Neural cell (in vitro differentiated cells): ENCODE results near the gene RGS3. TPM values are rescaled to one million over a fixed set of nuclear protein-coding genes. Genes with fewer than 3 reads are reported as not detected.

Experiments
- H2AFZ ChIP-seq: fragments of 200-600, 300-800 bp; sonication (generic), shearing (Covaris generic); 2 replicates; pipeline ENCODE4 v1.6.0; 2014; ENCODE audit warnings: low read depth, mild to moderate bottlenecking, antibody characterized with exemption, low read length, moderate library complexity
- H3F3A ChIP-seq: fragments of 200-600 bp; shearing (Covaris generic); 2 replicates; pipeline ENCODE4 v1.6.1; 2016; ENCODE audit warnings: mild to moderate bottlenecking, moderate library complexity, mixed read lengths, antibody characterized with exemption, low read length; ENCODE audit not compliant: insufficient read depth, poor library complexity, severe bottlenecking
- H3K27ac ChIP-seq: fragments of 200-600, 300-800 bp; sonication (generic), shearing (Covaris generic); 2 replicates; pipeline ENCODE4 v1.5.1; 2014; ENCODE audit warnings: mild to moderate bottlenecking, low read length, moderate library complexity
- H3K27me3 ChIP-seq: fragments of 300-800, 200-600 bp; sonication (generic), shearing (Covaris generic); 2 replicates; pipeline ENCODE4 v1.6.0; 2014; ENCODE audit warnings: mild to moderate bottlenecking, low read depth, low read length, moderate library complexity; ENCODE audit not compliant: insufficient read depth
- H3K36me3 ChIP-seq: fragments of 300-800, 200-600 bp; sonication (generic), shearing (Covaris generic); 2 replicates; pipeline ENCODE4 v1.5.1; 2014; ENCODE audit warnings: mild to moderate bottlenecking, antibody characterized with exemption, low read length, moderate library complexity; ENCODE audit not compliant: insufficient read depth
- H3K4me2 ChIP-seq: fragments of 300-800, 200-600 bp; sonication (generic), shearing (Covaris generic); 2 replicates; pipeline ENCODE4 v1.6.0; 2014; ENCODE audit warnings: mild to moderate bottlenecking, low read length
- H3K4me3 ChIP-seq: fragments of 300-800, 200-600 bp; sonication (generic), shearing (Covaris generic); 2 replicates; pipeline ENCODE4 v1.5.1; 2014; ENCODE audit warnings: mild to moderate bottlenecking, low read length, moderate library complexity
- H3K79me2 ChIP-seq: fragments of 200-600 bp; shearing (Covaris generic); replicated peaks from 2 replicates; pipeline ENCODE4 v1.6.0; 2014; ENCODE audit warnings: mild to moderate bottlenecking, low read length, moderate library complexity; ENCODE audit not compliant: insufficient read depth
- H3K9ac ChIP-seq: fragments of 300-800, 200-600 bp; sonication (generic), shearing (Covaris generic); 2 replicates; pipeline ENCODE4 v1.6.1; 2016; ENCODE audit warnings: mild to moderate bottlenecking, low read length, mixed read lengths
- H3K9me2 ChIP-seq: fragments of 200-600 bp; shearing (Covaris generic); 2 replicates; pipeline ENCODE4 v1.6.1; 2016; ENCODE audit warnings: mild to moderate bottlenecking, low read length, mixed read lengths; ENCODE audit not compliant: insufficient read depth
- H3K9me3 ChIP-seq: fragments of 200-600, 300-800 bp; sonication (generic), shearing (Covaris generic); 2 replicates; pipeline ENCODE4 v1.6.1; 2016; ENCODE audit warnings: mild to moderate bottlenecking, mixed run types, low read length, moderate library complexity, mixed read lengths
- H4K20me1 ChIP-seq: fragments of 200-600 bp; shearing (Covaris generic); 2 replicates; pipeline ENCODE4 v1.6.1; 2016; ENCODE audit warnings: mild to moderate bottlenecking, mixed run types; ENCODE audit not compliant: insufficient read depth
- EP300 ChIP-seq: fragments of 450-650 bp; conservative IDR thresholded peaks from 2 replicates; pipeline ENCODE4 v1.6.1; 2014; ENCODE audit warnings: antibody characterized with exemption, mild to moderate bottlenecking, moderate library complexity; ENCODE audit not compliant: poor library complexity, severe bottlenecking
- EZH2 ChIP-seq: fragments of 200-600, 300-800 bp; shearing (Covaris generic), sonication (generic); IDR thresholded peaks from 2 replicates; pipeline ENCODE4 v1.6.1; 2014; ENCODE audit warnings: antibody characterized with exemption, low read length, borderline replicate concordance, mild to moderate bottlenecking; ENCODE audit not compliant: insufficient read depth, poor library complexity, severe bottlenecking
- MXI1 ChIP-seq: fragments of 450-650 bp; conservative IDR thresholded peaks from 2 replicates; pipeline ENCODE4 v1.6.1; 2014; ENCODE audit warnings: antibody characterized with exemption, mild to moderate bottlenecking; ENCODE audit not compliant: poor library complexity, severe bottlenecking
- POLR2AphosphoS5 ChIP-seq: IDR thresholded peaks from 2 replicates; pipeline ENCODE4 v1.6.1; 2012
- RAD21 ChIP-seq: fragments of 450-650 bp; conservative IDR thresholded peaks from 2 replicates; pipeline ENCODE4 v1.6.1; 2014; ENCODE audit warnings: antibody characterized with exemption, mild to moderate bottlenecking, moderate library complexity
- SMC3 ChIP-seq: fragments of 450-650 bp; conservative IDR thresholded peaks from 2 replicates; pipeline ENCODE4 v1.6.1; 2014; ENCODE audit warnings: antibody characterized with exemption, mild to moderate bottlenecking, moderate library complexity; ENCODE audit not compliant: poor library complexity
- TAF1 ChIP-seq: IDR thresholded peaks from 2 replicates; pipeline ENCODE4 v1.6.1; 2012; ENCODE audit warnings: low read depth
- polyA plus RNA-seq: library from polyadenylated mRNA; depleted of rRNA; stranded (reverse); fragments of >200 nt; gene quantifications from 2 replicates; pipeline ENCODE4 v1.2.3, GENCODE V29; 2014
- TF ChIP-seq, protein P1 (sequence below): IDR thresholded peaks from 2 replicates; pipeline ENCODE4 v1.6.1; 2012; ENCODE audit warnings: borderline replicate concordance
- TF ChIP-seq, protein P2 (sequence below): fragments of 450-650 bp; IDR thresholded peaks from 2 replicates; pipeline ENCODE4 v1.5.1; 2014; ENCODE audit warnings: antibody characterized with exemption, mild to moderate bottlenecking, moderate library complexity; ENCODE audit not compliant: poor library complexity, severe bottlenecking

The RGS3 gene
- polyA plus RNA-seq, 1 donor from 2014 or later, result 25.3 TPM

DNA sequence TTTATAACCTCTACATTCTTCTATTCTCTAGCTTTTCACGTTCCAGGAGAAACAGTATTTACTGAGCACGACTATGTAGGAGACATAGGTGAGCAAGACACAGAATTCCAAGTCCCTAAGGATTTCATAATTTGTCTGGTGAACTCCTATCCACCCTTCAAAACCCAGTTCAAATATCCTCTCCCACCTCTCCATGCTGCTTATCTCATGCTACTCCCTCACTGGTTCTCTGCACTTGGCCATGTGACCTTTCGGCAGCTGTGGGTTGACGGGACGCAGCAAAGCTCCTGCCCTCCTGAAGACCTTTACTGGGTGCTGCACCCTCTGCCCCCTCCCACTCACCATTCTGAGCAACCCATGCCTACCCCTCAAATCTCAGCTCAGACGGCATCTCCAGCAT, 173.2 kb downstream of the RGS3 start:
- H3K4me2 ChIP-seq, result no peak overlapping the region
- TF ChIP-seq MXI1, result no peak
- no peak for TF ChIP-seq SMC3

DNA sequence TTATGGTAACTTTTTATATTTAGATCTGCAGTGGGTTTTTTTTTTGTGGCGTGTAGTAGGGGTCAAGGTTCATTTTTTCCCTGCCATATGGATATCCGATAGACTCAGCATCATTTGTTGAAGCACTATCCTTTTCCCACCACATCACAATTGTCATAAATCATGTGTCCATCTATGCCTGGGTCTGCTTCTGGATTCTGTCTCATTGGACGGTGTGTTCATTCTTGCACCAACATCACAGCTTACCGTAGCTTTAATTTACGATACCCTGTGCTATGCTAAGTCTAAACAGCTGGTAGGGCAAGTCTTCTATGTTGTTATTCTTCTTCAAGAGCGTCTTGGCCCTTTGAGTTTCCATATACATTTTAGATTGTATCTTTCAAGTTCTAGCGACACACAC, 175.0 kb downstream of the RGS3 start:
- no peaks in the 10 kb centered on the region for H3K79me2 ChIP-seq
- no peak overlapping the region for H3K27ac ChIP-seq
- no peak overlapping the region for H3K4me2 ChIP-seq
- H2AFZ ChIP-seq, result no peak overlapping the region
- H3K27me3 ChIP-seq, result no peaks in the 10 kb centered on the region
- H3K9me2 ChIP-seq, result no peaks in the 10 kb centered on the region
- H3K9ac ChIP-seq, result no peak overlapping the region
- H3K36me3 ChIP-seq, result no peaks in the 10 kb centered on the region
- H4K20me1 ChIP-seq, result no peaks in the 10 kb centered on the region
- H3K9me3 ChIP-seq, result no peaks in the 10 kb centered on the region
- H3F3A ChIP-seq, result no peaks in the 10 kb centered on the region
- no peak overlapping the region for H3K4me3 ChIP-seq
- TF ChIP-seq SMC3 (no peak), TAF1 (no peak), EZH2 (no peak), MXI1 (no peak), POLR2AphosphoS5 (no peak), RAD21 (no peak), EP300 (no peak)
- TF ChIP-seq, protein P1, sequence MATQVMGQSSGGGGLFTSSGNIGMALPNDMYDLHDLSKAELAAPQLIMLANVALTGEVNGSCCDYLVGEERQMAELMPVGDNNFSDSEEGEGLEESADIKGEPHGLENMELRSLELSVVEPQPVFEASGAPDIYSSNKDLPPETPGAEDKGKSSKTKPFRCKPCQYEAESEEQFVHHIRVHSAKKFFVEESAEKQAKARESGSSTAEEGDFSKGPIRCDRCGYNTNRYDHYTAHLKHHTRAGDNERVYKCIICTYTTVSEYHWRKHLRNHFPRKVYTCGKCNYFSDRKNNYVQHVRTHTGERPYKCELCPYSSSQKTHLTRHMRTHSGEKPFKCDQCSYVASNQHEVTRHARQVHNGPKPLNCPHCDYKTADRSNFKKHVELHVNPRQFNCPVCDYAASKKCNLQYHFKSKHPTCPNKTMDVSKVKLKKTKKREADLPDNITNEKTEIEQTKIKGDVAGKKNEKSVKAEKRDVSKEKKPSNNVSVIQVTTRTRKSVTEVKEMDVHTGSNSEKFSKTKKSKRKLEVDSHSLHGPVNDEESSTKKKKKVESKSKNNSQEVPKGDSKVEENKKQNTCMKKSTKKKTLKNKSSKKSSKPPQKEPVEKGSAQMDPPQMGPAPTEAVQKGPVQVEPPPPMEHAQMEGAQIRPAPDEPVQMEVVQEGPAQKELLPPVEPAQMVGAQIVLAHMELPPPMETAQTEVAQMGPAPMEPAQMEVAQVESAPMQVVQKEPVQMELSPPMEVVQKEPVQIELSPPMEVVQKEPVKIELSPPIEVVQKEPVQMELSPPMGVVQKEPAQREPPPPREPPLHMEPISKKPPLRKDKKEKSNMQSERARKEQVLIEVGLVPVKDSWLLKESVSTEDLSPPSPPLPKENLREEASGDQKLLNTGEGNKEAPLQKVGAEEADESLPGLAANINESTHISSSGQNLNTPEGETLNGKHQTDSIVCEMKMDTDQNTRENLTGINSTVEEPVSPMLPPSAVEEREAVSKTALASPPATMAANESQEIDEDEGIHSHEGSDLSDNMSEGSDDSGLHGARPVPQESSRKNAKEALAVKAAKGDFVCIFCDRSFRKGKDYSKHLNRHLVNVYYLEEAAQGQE, result no peak
- TF ChIP-seq, protein P2, sequence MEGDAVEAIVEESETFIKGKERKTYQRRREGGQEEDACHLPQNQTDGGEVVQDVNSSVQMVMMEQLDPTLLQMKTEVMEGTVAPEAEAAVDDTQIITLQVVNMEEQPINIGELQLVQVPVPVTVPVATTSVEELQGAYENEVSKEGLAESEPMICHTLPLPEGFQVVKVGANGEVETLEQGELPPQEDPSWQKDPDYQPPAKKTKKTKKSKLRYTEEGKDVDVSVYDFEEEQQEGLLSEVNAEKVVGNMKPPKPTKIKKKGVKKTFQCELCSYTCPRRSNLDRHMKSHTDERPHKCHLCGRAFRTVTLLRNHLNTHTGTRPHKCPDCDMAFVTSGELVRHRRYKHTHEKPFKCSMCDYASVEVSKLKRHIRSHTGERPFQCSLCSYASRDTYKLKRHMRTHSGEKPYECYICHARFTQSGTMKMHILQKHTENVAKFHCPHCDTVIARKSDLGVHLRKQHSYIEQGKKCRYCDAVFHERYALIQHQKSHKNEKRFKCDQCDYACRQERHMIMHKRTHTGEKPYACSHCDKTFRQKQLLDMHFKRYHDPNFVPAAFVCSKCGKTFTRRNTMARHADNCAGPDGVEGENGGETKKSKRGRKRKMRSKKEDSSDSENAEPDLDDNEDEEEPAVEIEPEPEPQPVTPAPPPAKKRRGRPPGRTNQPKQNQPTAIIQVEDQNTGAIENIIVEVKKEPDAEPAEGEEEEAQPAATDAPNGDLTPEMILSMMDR, result no peak

More for the DNA sequence above, 173.2 kb downstream of the RGS3 start:
- H3F3A ChIP-seq, result no peaks in the 10 kb centered on the region
- no peak overlapping the region for H3K27ac ChIP-seq
- H3K4me3 ChIP-seq, result no peak overlapping the region
- no peaks in the 10 kb centered on the region for H3K79me2 ChIP-seq
- no peaks in the 10 kb centered on the region for H3K27me3 ChIP-seq
- no peak overlapping the region for H3K9ac ChIP-seq
- H2AFZ ChIP-seq, result no peak overlapping the region
- H3K36me3 ChIP-seq, result no peaks in the 10 kb centered on the region
- H3K9me2 ChIP-seq, result no peaks in the 10 kb centered on the region
- H3K9me3 ChIP-seq, result no peaks in the 10 kb centered on the region
- H4K20me1 ChIP-seq, result no peaks in the 10 kb centered on the region

DNA sequence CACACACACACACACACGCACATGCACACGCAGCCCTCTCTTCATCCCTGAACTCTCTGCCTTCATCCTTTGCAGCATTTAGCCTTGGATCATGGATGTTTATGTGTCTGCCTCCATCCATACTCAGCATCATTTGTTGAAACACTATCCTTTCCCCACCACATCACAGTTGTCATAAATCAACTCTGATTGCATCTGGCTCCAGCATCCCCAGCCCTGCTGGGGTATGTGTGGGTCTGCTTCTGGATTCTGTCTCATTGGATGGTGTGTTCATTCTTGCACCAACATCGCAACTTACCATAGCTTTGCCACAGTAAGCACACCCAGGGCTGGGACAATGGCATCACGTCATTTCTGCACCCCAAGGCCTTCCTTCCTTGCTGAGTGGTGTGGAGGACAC, 175.4 kb downstream of the RGS3 start:
- H3K9me2 ChIP-seq, result no peaks in the 10 kb centered on the region
- H3K27me3 ChIP-seq, result no peaks in the 10 kb centered on the region
- H3K4me3 ChIP-seq, result no peak overlapping the region
- H3K36me3 ChIP-seq, result no peaks in the 10 kb centered on the region
- no peak overlapping the region for H2AFZ ChIP-seq
- no peaks in the 10 kb centered on the region for H3F3A ChIP-seq
- no peak overlapping the region for H3K27ac ChIP-seq
- no peaks in the 10 kb centered on the region for H4K20me1 ChIP-seq
- no peak overlapping the region for H3K9ac ChIP-seq
- H3K79me2 ChIP-seq, result no peaks in the 10 kb centered on the region
- no peak overlapping the region for H3K4me2 ChIP-seq
- H3K9me3 ChIP-seq, result no peaks in the 10 kb centered on the region
- TF ChIP-seq TAF1 (no peak), POLR2AphosphoS5 (no peak), EP300 (no peak), SMC3 (no peak), RAD21 (no peak), EZH2 (no peak)
- TF ChIP-seq, protein P1, result no peak
- TF ChIP-seq, protein P2, result no peak
